Spleen (tissue), 7 donors: ENCODE measurements around the gene DCAF12L1.

Experiments
- POLR2AphosphoS5 ChIP-seq, 3 donors: sonication (generic); formaldehyde crosslinking; IDR thresholded peaks; one replicate each; pipeline ENCODE4 v1.5.1; 2017; ENCODE audit warnings: antibody characterized with exemption in 3 of 3
- TF ChIP-seq, protein P1 (sequence below), 11 experiments: fragments of 200-600 bp in 7 of 11; fragments of 450-650 bp in 4 of 11; sonication (generic) in 4 of 11; IDR thresholded peaks in 8 of 11; conservative IDR thresholded peaks in 3 of 11; 1 replicate in 7 of 11; 2 replicates in 4 of 11; pipeline versions ENCODE4 v1.4.0 to v1.8.0; 2016 to 2021; ENCODE audit warnings: antibody characterized with exemption in 11 of 11, inconsistent platforms in 4 of 11, mild to moderate bottlenecking in 1 of 11
- donor health status: DM: no; HTN: no; CAD: no; lungs with moderate emphysema.
- donor health status: DM: no; HTN: no; CAD: no.
- donor health status: DM: no; HTN: no; CAD: no.

DNA sequence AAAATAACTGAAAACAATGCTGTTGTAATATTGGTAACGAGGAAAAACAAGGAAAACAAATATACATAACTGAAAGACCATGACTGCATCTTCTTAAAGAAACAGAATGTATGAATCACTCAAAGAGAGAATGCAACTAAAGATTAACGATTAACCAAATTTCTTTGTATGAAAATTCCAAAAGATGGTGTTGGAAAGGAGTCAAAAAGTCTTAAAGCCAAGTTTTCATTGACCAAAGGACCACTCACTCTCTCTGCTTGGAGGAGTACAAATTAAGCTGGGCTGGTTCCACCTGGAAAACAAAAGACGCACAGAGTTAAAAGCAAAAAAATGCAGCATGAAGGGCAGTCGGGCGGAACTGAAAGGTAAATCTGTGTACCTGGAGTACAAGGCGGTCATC, 1.8 kb downstream of the DCAF12L1 start:
- TF ChIP-seq, protein P1, sequence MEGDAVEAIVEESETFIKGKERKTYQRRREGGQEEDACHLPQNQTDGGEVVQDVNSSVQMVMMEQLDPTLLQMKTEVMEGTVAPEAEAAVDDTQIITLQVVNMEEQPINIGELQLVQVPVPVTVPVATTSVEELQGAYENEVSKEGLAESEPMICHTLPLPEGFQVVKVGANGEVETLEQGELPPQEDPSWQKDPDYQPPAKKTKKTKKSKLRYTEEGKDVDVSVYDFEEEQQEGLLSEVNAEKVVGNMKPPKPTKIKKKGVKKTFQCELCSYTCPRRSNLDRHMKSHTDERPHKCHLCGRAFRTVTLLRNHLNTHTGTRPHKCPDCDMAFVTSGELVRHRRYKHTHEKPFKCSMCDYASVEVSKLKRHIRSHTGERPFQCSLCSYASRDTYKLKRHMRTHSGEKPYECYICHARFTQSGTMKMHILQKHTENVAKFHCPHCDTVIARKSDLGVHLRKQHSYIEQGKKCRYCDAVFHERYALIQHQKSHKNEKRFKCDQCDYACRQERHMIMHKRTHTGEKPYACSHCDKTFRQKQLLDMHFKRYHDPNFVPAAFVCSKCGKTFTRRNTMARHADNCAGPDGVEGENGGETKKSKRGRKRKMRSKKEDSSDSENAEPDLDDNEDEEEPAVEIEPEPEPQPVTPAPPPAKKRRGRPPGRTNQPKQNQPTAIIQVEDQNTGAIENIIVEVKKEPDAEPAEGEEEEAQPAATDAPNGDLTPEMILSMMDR (IDR thresholded peaks at IDR 0.05 in 8 of 11, conservative IDR thresholded peaks at IDR 0.05 in 3 of 11) = no peak
- no peak for TF ChIP-seq POLR2AphosphoS5 (IDR thresholded peaks at IDR 0.05)
